Neural cell (in vitro differentiated cells): ENCODE data around the gene ZNF892. TPM values are rescaled to one million over a fixed set of nuclear protein-coding genes. Genes with fewer than 3 reads are reported as not detected.
"Not testable (repeated sequence)": the region's sequence is repeated elsewhere in the genome, so short reads cannot be mapped to it uniquely, and the experiment has no call there.

Experiments
- H2AFZ ChIP-seq: fragments of 200-600, 300-800 bp; sonication (generic), shearing (Covaris generic); 2 replicates; pipeline ENCODE4 v1.6.0; 2014; ENCODE audit warnings: low read depth, mild to moderate bottlenecking, antibody characterized with exemption, low read length, moderate library complexity
- H3F3A ChIP-seq: fragments of 200-600 bp; shearing (Covaris generic); 2 replicates; pipeline ENCODE4 v1.6.1; 2016; ENCODE audit warnings: mild to moderate bottlenecking, moderate library complexity, mixed read lengths, antibody characterized with exemption, low read length; ENCODE audit not compliant: insufficient read depth, poor library complexity, severe bottlenecking
- H3K27ac ChIP-seq: fragments of 200-600, 300-800 bp; sonication (generic), shearing (Covaris generic); 2 replicates; pipeline ENCODE4 v1.5.1; 2014; ENCODE audit warnings: mild to moderate bottlenecking, low read length, moderate library complexity
- H3K27me3 ChIP-seq: fragments of 300-800, 200-600 bp; sonication (generic), shearing (Covaris generic); 2 replicates; pipeline ENCODE4 v1.6.0; 2014; ENCODE audit warnings: mild to moderate bottlenecking, low read depth, low read length, moderate library complexity; ENCODE audit not compliant: insufficient read depth
- H3K36me3 ChIP-seq: fragments of 300-800, 200-600 bp; sonication (generic), shearing (Covaris generic); 2 replicates; pipeline ENCODE4 v1.5.1; 2014; ENCODE audit warnings: mild to moderate bottlenecking, antibody characterized with exemption, low read length, moderate library complexity; ENCODE audit not compliant: insufficient read depth
- H3K4me2 ChIP-seq: fragments of 300-800, 200-600 bp; sonication (generic), shearing (Covaris generic); 2 replicates; pipeline ENCODE4 v1.6.0; 2014; ENCODE audit warnings: mild to moderate bottlenecking, low read length
- H3K4me3 ChIP-seq: fragments of 300-800, 200-600 bp; sonication (generic), shearing (Covaris generic); 2 replicates; pipeline ENCODE4 v1.5.1; 2014; ENCODE audit warnings: mild to moderate bottlenecking, low read length, moderate library complexity
- H3K79me2 ChIP-seq: fragments of 200-600 bp; shearing (Covaris generic); replicated peaks from 2 replicates; pipeline ENCODE4 v1.6.0; 2014; ENCODE audit warnings: mild to moderate bottlenecking, low read length, moderate library complexity; ENCODE audit not compliant: insufficient read depth
- H3K9ac ChIP-seq: fragments of 300-800, 200-600 bp; sonication (generic), shearing (Covaris generic); 2 replicates; pipeline ENCODE4 v1.6.1; 2016; ENCODE audit warnings: mild to moderate bottlenecking, low read length, mixed read lengths
- H3K9me2 ChIP-seq: fragments of 200-600 bp; shearing (Covaris generic); 2 replicates; pipeline ENCODE4 v1.6.1; 2016; ENCODE audit warnings: mild to moderate bottlenecking, low read length, mixed read lengths; ENCODE audit not compliant: insufficient read depth
- H3K9me3 ChIP-seq: fragments of 200-600, 300-800 bp; sonication (generic), shearing (Covaris generic); 2 replicates; pipeline ENCODE4 v1.6.1; 2016; ENCODE audit warnings: mild to moderate bottlenecking, mixed run types, low read length, moderate library complexity, mixed read lengths
- H4K20me1 ChIP-seq: fragments of 200-600 bp; shearing (Covaris generic); 2 replicates; pipeline ENCODE4 v1.6.1; 2016; ENCODE audit warnings: mild to moderate bottlenecking, mixed run types; ENCODE audit not compliant: insufficient read depth
- CTCF ChIP-seq: fragments of 450-650 bp; IDR thresholded peaks from 2 replicates; pipeline ENCODE4 v1.5.1; 2014; ENCODE audit warnings: antibody characterized with exemption, mild to moderate bottlenecking, moderate library complexity; ENCODE audit not compliant: poor library complexity, severe bottlenecking
- EP300 ChIP-seq: fragments of 450-650 bp; conservative IDR thresholded peaks from 2 replicates; pipeline ENCODE4 v1.6.1; 2014; ENCODE audit warnings: antibody characterized with exemption, mild to moderate bottlenecking, moderate library complexity; ENCODE audit not compliant: poor library complexity, severe bottlenecking
- EZH2 ChIP-seq: fragments of 200-600, 300-800 bp; shearing (Covaris generic), sonication (generic); IDR thresholded peaks from 2 replicates; pipeline ENCODE4 v1.6.1; 2014; ENCODE audit warnings: antibody characterized with exemption, low read length, borderline replicate concordance, mild to moderate bottlenecking; ENCODE audit not compliant: insufficient read depth, poor library complexity, severe bottlenecking
- MXI1 ChIP-seq: fragments of 450-650 bp; conservative IDR thresholded peaks from 2 replicates; pipeline ENCODE4 v1.6.1; 2014; ENCODE audit warnings: antibody characterized with exemption, mild to moderate bottlenecking; ENCODE audit not compliant: poor library complexity, severe bottlenecking
- POLR2AphosphoS5 ChIP-seq: IDR thresholded peaks from 2 replicates; pipeline ENCODE4 v1.6.1; 2012
- RAD21 ChIP-seq: fragments of 450-650 bp; conservative IDR thresholded peaks from 2 replicates; pipeline ENCODE4 v1.6.1; 2014; ENCODE audit warnings: antibody characterized with exemption, mild to moderate bottlenecking, moderate library complexity
- SMC3 ChIP-seq: fragments of 450-650 bp; conservative IDR thresholded peaks from 2 replicates; pipeline ENCODE4 v1.6.1; 2014; ENCODE audit warnings: antibody characterized with exemption, mild to moderate bottlenecking, moderate library complexity; ENCODE audit not compliant: poor library complexity
- TAF1 ChIP-seq: IDR thresholded peaks from 2 replicates; pipeline ENCODE4 v1.6.1; 2012; ENCODE audit warnings: low read depth
- polyA plus RNA-seq: library from polyadenylated mRNA; depleted of rRNA; stranded (reverse); fragments of >200 nt; gene quantifications from 2 replicates; pipeline ENCODE4 v1.2.3, GENCODE V29; 2014
- TF ChIP-seq, protein P1 (sequence below): IDR thresholded peaks from 2 replicates; pipeline ENCODE4 v1.6.1; 2012; ENCODE audit warnings: borderline replicate concordance

The ZNF892 gene
- polyA plus RNA-seq, 1 donor from 2014 or later = 8.0 TPM

DNA sequence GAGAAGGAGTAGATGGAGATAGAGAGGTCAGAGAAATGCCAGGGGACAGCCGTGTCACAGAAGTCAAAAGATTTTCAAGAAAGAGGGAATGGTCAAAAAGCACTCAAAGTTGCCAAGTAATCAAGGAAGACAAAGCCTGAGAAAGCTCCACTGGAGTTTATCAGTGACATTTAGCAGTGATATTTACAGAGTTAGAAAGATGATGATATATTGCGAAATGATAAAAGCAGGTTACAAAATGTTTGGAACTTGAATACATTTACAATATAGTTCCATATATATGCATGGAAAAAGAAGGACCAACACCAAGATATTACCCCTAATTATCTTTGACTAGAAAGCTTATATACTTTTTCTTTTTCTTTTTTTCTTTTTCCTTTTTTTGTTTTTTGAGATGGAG is 21.3 kb upstream of the ZNF892 start:
- no peak overlapping the region for H2AFZ ChIP-seq
- peaks cover 23% of the 10 kb centered on the region for H3K36me3 ChIP-seq
- TF ChIP-seq EZH2 (no peak), CTCF (no peak), SMC3 (no peak), POLR2AphosphoS5 (no peak), EP300 (no peak), TAF1 (no peak), MXI1 (no peak), RAD21 (no peak)
- TF ChIP-seq, protein P1, sequence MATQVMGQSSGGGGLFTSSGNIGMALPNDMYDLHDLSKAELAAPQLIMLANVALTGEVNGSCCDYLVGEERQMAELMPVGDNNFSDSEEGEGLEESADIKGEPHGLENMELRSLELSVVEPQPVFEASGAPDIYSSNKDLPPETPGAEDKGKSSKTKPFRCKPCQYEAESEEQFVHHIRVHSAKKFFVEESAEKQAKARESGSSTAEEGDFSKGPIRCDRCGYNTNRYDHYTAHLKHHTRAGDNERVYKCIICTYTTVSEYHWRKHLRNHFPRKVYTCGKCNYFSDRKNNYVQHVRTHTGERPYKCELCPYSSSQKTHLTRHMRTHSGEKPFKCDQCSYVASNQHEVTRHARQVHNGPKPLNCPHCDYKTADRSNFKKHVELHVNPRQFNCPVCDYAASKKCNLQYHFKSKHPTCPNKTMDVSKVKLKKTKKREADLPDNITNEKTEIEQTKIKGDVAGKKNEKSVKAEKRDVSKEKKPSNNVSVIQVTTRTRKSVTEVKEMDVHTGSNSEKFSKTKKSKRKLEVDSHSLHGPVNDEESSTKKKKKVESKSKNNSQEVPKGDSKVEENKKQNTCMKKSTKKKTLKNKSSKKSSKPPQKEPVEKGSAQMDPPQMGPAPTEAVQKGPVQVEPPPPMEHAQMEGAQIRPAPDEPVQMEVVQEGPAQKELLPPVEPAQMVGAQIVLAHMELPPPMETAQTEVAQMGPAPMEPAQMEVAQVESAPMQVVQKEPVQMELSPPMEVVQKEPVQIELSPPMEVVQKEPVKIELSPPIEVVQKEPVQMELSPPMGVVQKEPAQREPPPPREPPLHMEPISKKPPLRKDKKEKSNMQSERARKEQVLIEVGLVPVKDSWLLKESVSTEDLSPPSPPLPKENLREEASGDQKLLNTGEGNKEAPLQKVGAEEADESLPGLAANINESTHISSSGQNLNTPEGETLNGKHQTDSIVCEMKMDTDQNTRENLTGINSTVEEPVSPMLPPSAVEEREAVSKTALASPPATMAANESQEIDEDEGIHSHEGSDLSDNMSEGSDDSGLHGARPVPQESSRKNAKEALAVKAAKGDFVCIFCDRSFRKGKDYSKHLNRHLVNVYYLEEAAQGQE = no peak
- H3K27ac ChIP-seq = no peak overlapping the region
- no peaks in the 10 kb centered on the region for H3F3A ChIP-seq
- no peak overlapping the region for H3K4me3 ChIP-seq
- H3K9me2 ChIP-seq = no peaks in the 10 kb centered on the region
- no peak overlapping the region for H3K4me2 ChIP-seq
- H4K20me1 ChIP-seq = no peaks in the 10 kb centered on the region
- H3K79me2 ChIP-seq = no peaks in the 10 kb centered on the region
- H3K27me3 ChIP-seq = no peaks in the 10 kb centered on the region
- H3K9me3 ChIP-seq = peaks cover 10% of the 10 kb centered on the region
- no peak overlapping the region for H3K9ac ChIP-seq

DNA sequence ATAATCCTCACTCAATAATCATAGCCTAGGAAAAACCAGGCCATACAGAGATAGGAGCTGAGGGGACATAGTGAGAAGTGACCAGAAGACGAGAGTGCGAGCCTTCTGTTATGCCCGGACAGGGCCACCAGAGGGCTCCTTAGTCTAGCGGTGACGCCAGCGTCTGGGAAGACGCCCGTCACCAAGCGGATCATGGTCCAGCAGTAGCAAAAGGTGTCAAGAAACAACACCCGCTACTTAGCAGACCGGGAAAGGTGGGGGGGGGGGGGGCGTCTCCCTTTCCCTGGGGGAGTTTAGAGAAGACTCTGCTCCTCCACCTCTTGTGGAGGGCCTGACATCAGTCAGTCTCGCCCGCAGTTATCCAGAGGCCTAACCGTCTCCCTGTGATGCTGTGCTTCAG is 14.4 kb upstream of the ZNF892 start:
- not testable (repeated sequence) for H3K4me3 ChIP-seq, H3K9me3 ChIP-seq, H3K9me2 ChIP-seq, H3K4me2 ChIP-seq, H3K27me3 ChIP-seq, H2AFZ ChIP-seq, H3F3A ChIP-seq, H3K27ac ChIP-seq, H3K79me2 ChIP-seq, H4K20me1 ChIP-seq, H3K9ac ChIP-seq, H3K36me3 ChIP-seq
- TF ChIP-seq CTCF = peak; percentile 8
